A549 (cell line): ENCODE data around the gene SYT2.

Experiments
- EHMT2 ChIP-seq: fragments of 200-600 bp; sonication (generic); IDR thresholded peaks from 2 replicates; pipeline ENCODE4 v1.6.1; 2016; ENCODE audit warnings: antibody characterized with exemption, low read depth, mild to moderate bottlenecking, moderate library complexity
- EP300 ChIP-seq, 2 experiments: fragments of >200 bp; sonication (Bioruptor Twin); formaldehyde crosslinking; IDR thresholded peaks; 2 replicates in 1 of 2; 3 replicates in 1 of 2; pipeline ENCODE4 v1.6.1; 2016 to 2017
- JUN ChIP-seq, 2 experiments: fragments of >200 bp; sonication (Bioruptor Twin); formaldehyde crosslinking; IDR thresholded peaks; 2 replicates in 1 of 2; 3 replicates in 1 of 2; pipeline ENCODE4 v1.6.1; 2016 to 2017
- JUNB ChIP-seq: fragments of >200 bp; sonication (Bioruptor Twin); formaldehyde crosslinking; IDR thresholded peaks from 2 replicates; pipeline ENCODE4 v1.6.1; 2016
- KDM5A ChIP-seq: fragments of 200-600 bp; sonication (generic); IDR thresholded peaks from 2 replicates; pipeline ENCODE4 v1.6.1; 2016; ENCODE audit warnings: antibody characterized with exemption, mild to moderate bottlenecking
- POLR2A ChIP-seq: IDR thresholded peaks from 2 replicates; pipeline ENCODE4 v1.6.1; 2012; ENCODE audit warnings: mild to moderate bottlenecking, low read length
- RAD21 ChIP-seq, 2 experiments: fragments of >200 bp in 1 of 2; sonication (Bioruptor Twin) in 1 of 2; formaldehyde crosslinking in 1 of 2; IDR thresholded peaks in 1 of 2; conservative IDR thresholded peaks in 1 of 2; 2 replicates in 1 of 2; 3 replicates in 1 of 2; pipeline ENCODE4 v1.6.1; 2012 to 2018; ENCODE audit warnings: inconsistent platforms in 1 of 2
- TF ChIP-seq, protein P1 (sequence below): fragments of >200 bp; sonication (Bioruptor Twin); formaldehyde crosslinking; IDR thresholded peaks from 3 replicates; pipeline ENCODE4 v1.5.1; 2016
- TF ChIP-seq, protein P2 (sequence below): fragments of 200-600 bp; sonication (generic); IDR thresholded peaks from 2 replicates; pipeline ENCODE4 v1.6.1; 2016; ENCODE audit warnings: antibody characterized with exemption, mild to moderate bottlenecking, moderate library complexity
- TF ChIP-seq, protein P3 (sequence below): fragments of >200 bp; sonication (Bioruptor Twin); formaldehyde crosslinking; IDR thresholded peaks from 3 replicates; pipeline ENCODE4 v1.6.1; 2016
- TF ChIP-seq, protein P4 (sequence below): fragments of 450-650 bp; IDR thresholded peaks from 2 replicates; pipeline ENCODE4 v1.6.1; 2014; ENCODE audit warnings: antibody characterized with exemption

DNA sequence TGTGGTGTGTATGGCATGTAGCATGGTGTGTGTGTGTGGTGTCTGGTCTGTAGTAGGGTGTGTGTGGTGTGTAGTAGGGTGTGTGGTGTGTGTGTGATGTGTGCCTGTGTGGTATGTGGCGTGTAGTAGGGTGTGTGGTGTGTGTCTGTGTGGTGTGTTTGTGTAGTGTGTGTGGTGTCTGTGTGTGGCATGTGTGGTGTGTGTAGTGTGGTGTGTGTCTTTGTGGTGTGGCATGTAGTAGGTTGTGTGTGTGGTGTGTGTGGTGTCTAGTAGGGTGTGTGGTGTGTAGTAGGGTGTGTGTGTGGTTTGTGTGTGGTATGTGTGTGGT, 85.5 kb downstream of the SYT2 start:
- no peak for TF ChIP-seq POLR2A
- no peak for TF ChIP-seq EHMT2
- TF ChIP-seq JUN (IDR thresholded peaks at IDR 0.05): no peak
- TF ChIP-seq, protein P1, sequence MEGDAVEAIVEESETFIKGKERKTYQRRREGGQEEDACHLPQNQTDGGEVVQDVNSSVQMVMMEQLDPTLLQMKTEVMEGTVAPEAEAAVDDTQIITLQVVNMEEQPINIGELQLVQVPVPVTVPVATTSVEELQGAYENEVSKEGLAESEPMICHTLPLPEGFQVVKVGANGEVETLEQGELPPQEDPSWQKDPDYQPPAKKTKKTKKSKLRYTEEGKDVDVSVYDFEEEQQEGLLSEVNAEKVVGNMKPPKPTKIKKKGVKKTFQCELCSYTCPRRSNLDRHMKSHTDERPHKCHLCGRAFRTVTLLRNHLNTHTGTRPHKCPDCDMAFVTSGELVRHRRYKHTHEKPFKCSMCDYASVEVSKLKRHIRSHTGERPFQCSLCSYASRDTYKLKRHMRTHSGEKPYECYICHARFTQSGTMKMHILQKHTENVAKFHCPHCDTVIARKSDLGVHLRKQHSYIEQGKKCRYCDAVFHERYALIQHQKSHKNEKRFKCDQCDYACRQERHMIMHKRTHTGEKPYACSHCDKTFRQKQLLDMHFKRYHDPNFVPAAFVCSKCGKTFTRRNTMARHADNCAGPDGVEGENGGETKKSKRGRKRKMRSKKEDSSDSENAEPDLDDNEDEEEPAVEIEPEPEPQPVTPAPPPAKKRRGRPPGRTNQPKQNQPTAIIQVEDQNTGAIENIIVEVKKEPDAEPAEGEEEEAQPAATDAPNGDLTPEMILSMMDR: no peak
- no peak for TF ChIP-seq JUNB
- TF ChIP-seq EP300 (IDR thresholded peaks at IDR 0.05): no peak
- TF ChIP-seq, protein P2, sequence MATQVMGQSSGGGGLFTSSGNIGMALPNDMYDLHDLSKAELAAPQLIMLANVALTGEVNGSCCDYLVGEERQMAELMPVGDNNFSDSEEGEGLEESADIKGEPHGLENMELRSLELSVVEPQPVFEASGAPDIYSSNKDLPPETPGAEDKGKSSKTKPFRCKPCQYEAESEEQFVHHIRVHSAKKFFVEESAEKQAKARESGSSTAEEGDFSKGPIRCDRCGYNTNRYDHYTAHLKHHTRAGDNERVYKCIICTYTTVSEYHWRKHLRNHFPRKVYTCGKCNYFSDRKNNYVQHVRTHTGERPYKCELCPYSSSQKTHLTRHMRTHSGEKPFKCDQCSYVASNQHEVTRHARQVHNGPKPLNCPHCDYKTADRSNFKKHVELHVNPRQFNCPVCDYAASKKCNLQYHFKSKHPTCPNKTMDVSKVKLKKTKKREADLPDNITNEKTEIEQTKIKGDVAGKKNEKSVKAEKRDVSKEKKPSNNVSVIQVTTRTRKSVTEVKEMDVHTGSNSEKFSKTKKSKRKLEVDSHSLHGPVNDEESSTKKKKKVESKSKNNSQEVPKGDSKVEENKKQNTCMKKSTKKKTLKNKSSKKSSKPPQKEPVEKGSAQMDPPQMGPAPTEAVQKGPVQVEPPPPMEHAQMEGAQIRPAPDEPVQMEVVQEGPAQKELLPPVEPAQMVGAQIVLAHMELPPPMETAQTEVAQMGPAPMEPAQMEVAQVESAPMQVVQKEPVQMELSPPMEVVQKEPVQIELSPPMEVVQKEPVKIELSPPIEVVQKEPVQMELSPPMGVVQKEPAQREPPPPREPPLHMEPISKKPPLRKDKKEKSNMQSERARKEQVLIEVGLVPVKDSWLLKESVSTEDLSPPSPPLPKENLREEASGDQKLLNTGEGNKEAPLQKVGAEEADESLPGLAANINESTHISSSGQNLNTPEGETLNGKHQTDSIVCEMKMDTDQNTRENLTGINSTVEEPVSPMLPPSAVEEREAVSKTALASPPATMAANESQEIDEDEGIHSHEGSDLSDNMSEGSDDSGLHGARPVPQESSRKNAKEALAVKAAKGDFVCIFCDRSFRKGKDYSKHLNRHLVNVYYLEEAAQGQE: no peak
- TF ChIP-seq RAD21 (conservative IDR thresholded peaks at IDR 0.05 in 1 of 2, IDR thresholded peaks at IDR 0.05 in 1 of 2): no peak
- TF ChIP-seq, protein P3, sequence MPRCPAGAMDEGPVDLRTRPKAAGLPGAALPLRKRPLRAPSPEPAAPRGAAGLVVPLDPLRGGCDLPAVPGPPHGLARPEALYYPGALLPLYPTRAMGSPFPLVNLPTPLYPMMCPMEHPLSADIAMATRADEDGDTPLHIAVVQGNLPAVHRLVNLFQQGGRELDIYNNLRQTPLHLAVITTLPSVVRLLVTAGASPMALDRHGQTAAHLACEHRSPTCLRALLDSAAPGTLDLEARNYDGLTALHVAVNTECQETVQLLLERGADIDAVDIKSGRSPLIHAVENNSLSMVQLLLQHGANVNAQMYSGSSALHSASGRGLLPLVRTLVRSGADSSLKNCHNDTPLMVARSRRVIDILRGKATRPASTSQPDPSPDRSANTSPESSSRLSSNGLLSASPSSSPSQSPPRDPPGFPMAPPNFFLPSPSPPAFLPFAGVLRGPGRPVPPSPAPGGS: no peak
- TF ChIP-seq KDM5A: no peak
- TF ChIP-seq, protein P4, sequence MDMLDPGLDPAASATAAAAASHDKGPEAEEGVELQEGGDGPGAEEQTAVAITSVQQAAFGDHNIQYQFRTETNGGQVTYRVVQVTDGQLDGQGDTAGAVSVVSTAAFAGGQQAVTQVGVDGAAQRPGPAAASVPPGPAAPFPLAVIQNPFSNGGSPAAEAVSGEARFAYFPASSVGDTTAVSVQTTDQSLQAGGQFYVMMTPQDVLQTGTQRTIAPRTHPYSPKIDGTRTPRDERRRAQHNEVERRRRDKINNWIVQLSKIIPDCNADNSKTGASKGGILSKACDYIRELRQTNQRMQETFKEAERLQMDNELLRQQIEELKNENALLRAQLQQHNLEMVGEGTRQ: no peak
